Measurements from ENCODE around the gene PMPCB. TPM values are rescaled to one million over a fixed set of nuclear protein-coding genes. Genes with fewer than 3 reads are reported as not detected.

The PMPCB gene
- total RNA-seq (2013; cell fraction: nucleolus; rRNA removed): 83.0 and 83.6 TPM in 2 replicates
- total RNA-seq (2014; rRNA removed): 70.3 and 83.1 TPM in 2 replicates
- 91.0 and 93.3 TPM in 2 replicates for total RNA-seq (2014; rRNA removed; fragmentation: Illumina TruSeq; extraction: Trizol)
- 80.6 and 84.1 TPM in 2 replicates for total RNA-seq (2021)
- polyA plus RNA-seq (2011; ENCODE audit: low read depth): 90.3 TPM
- polyA plus RNA-seq (2011; rRNA removed): 136 and 199 TPM in 2 replicates
- 79.6 and 91.2 TPM in 2 replicates for polyA plus RNA-seq (2011; cell fraction: cytosol; rRNA removed)
- 96.2 and 103 TPM in 2 replicates for polyA plus RNA-seq (2011; cell fraction: nucleus; rRNA removed)
- 93.5 and 112 TPM in 2 replicates for polyA plus RNA-seq (2012)
- polyA plus RNA-seq (2014; fragmentation: Illumina TruSeq; extraction: Trizol): 101 and 140 TPM in 2 replicates
- 100 to 1,000 TPM; 150 to 163 TPM for polyA plus RNA-seq (2014; fragmentation: Nextera tagmentation; extraction: Ambion mirVana)
- 70.2 and 81.1 TPM in 2 replicates for polyA plus RNA-seq (2014; rRNA removed)
- polyA plus RNA-seq (2016; fragmentation: Nextera tagmentation; extraction: Ambion mirVana): 100 to 1,000 TPM; 103 to 105 TPM
- polyA minus RNA-seq (2011; rRNA and poly(A)+ RNA removed): 58.6 and 65.3 TPM in 2 replicates
- polyA minus RNA-seq (2011; cell fraction: cytosol; rRNA and poly(A)+ RNA removed): 18.6 and 28.2 TPM in 2 replicates
- polyA minus RNA-seq (2011; cell fraction: nucleus; rRNA and poly(A)+ RNA removed): 24.3 and 33.5 TPM in 2 replicates
- percentile 95 among the genes with signal in this experiment for Bru-seq, nascent RNA
- percentile 93 among the genes with signal in this experiment for BruChase-seq, experiment 1, labeled RNA remaining after a 6-hour chase
- percentile 89 among the genes with signal in this experiment for BruChase-seq, experiment 2, labeled RNA remaining after a 2-hour chase
- long read RNA-seq, experiment 1, transcript PMPCB-201 (13 exons, 2,472 nt): major isoform, 136 of 155 reads
- long read RNA-seq, experiment 1, partial matches to known transcripts: 7 of 155 reads
- long read RNA-seq, experiment 1, other reads (novel, unspliced or antisense): 8 of 155 reads
- long read RNA-seq, experiment 2, transcript PMPCB-202 (12 exons, 1,714 nt): minor isoform, 63 of 1,393 reads
- long read RNA-seq, experiment 2, transcript PMPCB-201 (13 exons, 2,472 nt): major isoform, 1,238 of 1,393 reads
- long read RNA-seq, experiment 2, partial matches to known transcripts: 25 of 1,393 reads
- long read RNA-seq, experiment 2, other reads (novel, unspliced or antisense): 66 of 1,393 reads

DNA sequence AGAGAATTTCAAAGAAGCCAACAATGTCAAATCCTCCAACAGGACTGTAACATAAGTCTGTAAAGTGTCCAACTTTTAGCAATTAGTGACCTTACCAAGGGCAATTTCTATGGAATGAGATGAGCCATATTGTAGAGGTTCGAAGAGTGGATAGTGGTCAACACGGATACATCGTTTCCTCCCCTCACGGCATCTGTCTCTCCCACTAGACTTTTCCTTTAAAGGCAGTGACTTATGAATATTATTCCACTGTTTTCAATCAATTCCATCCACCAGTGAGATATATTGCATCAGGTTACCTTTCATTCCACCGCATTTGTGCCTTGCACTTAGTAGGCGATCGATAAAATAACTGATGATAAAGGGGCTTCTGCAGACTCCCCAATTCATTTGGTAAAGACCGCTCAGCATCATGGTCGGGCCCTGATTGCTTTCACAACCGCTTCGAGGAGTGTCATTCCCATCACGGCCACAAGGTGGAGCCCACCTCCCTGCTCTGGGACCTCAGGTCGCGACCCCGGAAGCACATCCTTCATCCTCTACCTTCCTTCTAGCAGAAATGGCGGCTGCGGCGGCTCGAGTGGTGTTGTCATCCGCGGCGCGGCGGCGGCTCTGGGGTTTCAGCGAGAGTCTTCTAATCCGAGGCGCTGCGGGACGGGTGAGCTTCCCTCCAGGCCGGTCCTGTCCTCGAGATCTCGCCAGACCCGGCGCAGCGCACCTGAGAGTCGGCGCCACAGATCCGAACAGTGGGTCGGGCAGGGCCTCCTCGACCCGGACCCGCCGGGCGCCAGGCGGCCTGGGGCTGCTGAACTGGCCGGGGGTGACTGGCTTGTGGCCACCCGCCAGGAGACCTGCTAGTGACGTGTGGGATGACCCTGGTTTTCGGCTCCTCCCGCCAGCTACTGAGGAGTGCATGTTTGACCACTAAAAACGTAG lies at the start of gene PMPCB:
Gene PMPCB (plus strand): TSS at position 535 of the 936 bp plus-strand sequence. CDS start 25 bp downstream, at position 560.
- peak within 1 kb of the TSS; percentile 91 for H3K4me2 ChIP-seq (ENCODE audit: control insufficient read depth, insufficient read depth)
- TSS peak; percentile 70 for BruUV-seq (replicated peaks)
- H3K79me2 ChIP-seq (ENCODE audit: control insufficient read depth, insufficient read depth, low read length): peaks cover 28% of the 10 kb centered on the region
- H3K36me3 ChIP-seq (ENCODE audit: control insufficient read depth in 2 of 2, insufficient read depth in 2 of 2, low read length in 1 of 2): peaks cover 0 to 12% of the 10 kb centered on the region in 2 experiments; a peak in 2 of 4 replicates
- ChIA-PET SMC1A (ENCODE audit: uncharacterized antibody, unreplicated experiment) (interaction anchor here (0.6 to 4.5 kb wide), 6 partner anchors 18 to 281 kb away, joined by 3 to 28 read pairs (median 3); partner anchors contain the start of gene PSMC2), POLR2A (interaction anchor here (1.4 kb wide), 1 partner anchor 17 kb away, joined by 3 read pairs; no protein-coding TSS in a partner anchor), CTCF (interaction anchor here (0.8 to 6.1 kb wide), 8 partner anchors 16 to 112 kb away, joined by 3 to 39 read pairs (median 3); partner anchors contain the start of gene DNAJC2), RAD21 (ENCODE audit: unreplicated experiment) (interaction anchor here (1.5 to 2.6 kb wide), 2 partner anchors 20 to 109 kb away, joined by 5 to 14 read pairs; no protein-coding TSS in a partner anchor)
- intact Hi-C loops (cut with micrococcal nuclease; ENCODE audit: unreplicated experiment) (loop anchor here (1.0 kb wide), 2 partner anchors 47 to 110 kb away; partner anchors contain the start of gene DNAJC2), in situ Hi-C loops (cut with MboI) (loop anchor here (5.0 to 25.0 kb wide), 2 partner anchors 110 to 865 kb away; no protein-coding TSS in a partner anchor)
- H4K20me1 ChIP-seq (ENCODE audit: control insufficient read depth, insufficient read depth): no peaks in the 10 kb centered on the region
- H3K27me3 ChIP-seq (replicated peaks in 1 of 2; ENCODE audit: control insufficient read depth in 2 of 2, insufficient read depth in 2 of 2, low read length in 1 of 2): no peaks in the 10 kb centered on the region
- no peaks in the 10 kb centered on the region for H3K9me3 ChIP-seq (replicated peaks; ENCODE audit: control insufficient read depth, insufficient read depth, low read length)
- peak within 1 kb of the TSS; percentile 71 for H3K4me3 ChIP-seq
- peak within 1 kb of the TSS; percentile 76 for H3K27ac ChIP-seq (ENCODE audit: control insufficient read depth, insufficient read depth)
- H3K4me1 ChIP-seq (ENCODE audit: control insufficient read depth, insufficient read depth, low read length): peaks cover 3% of the 10 kb centered on the region; the same call in 1 of the 2 replicates
- H3K9ac ChIP-seq (ENCODE audit: control insufficient read depth, insufficient read depth, low read length): peak within 1 kb of the TSS; percentile 82
- ATAC-seq: peak; percentile 93
- 3% methylated on average over 52 of the region's 52 CpGs for WGBS (ENCODE audit: insufficient coverage, insufficient replicate concordance, low lambda C conversion rate, missing lambda C conversion rate)
- peak within 1 kb of the TSS; percentile 99 for H2AFZ ChIP-seq (ENCODE audit: control insufficient read depth, low read depth, low read length)
- peak; percentile 98 for FAIRE-seq
- peak; percentile 72 for DNase-seq (ENCODE audit: low read depth, low spot score)
- no peak for TF ChIP-seq ESRRA (IDR thresholded peaks at IDR 0.05; ENCODE audit: low read length)
- TF ChIP-seq, protein P1, sequence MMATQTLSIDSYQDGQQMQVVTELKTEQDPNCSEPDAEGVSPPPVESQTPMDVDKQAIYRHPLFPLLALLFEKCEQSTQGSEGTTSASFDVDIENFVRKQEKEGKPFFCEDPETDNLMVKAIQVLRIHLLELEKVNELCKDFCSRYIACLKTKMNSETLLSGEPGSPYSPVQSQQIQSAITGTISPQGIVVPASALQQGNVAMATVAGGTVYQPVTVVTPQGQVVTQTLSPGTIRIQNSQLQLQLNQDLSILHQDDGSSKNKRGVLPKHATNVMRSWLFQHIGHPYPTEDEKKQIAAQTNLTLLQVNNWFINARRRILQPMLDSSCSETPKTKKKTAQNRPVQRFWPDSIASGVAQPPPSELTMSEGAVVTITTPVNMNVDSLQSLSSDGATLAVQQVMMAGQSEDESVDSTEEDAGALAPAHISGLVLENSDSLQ (IDR thresholded peaks at IDR 0.05): peak; percentile 41
- no peak for TF ChIP-seq MEF2A (IDR thresholded peaks at IDR 0.05; ENCODE audit: insufficient read depth, low read depth, low read length)
- TF ChIP-seq, protein P2, sequence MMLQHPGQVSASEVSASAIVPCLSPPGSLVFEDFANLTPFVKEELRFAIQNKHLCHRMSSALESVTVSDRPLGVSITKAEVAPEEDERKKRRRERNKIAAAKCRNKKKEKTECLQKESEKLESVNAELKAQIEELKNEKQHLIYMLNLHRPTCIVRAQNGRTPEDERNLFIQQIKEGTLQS (IDR thresholded peaks at IDR 0.05; ENCODE audit: borderline replicate concordance, extremely low read depth, low read depth, low read length): no peak
- no peak for TF ChIP-seq HDAC2 (IDR thresholded peaks at IDR 0.05)
- no peak for TF ChIP-seq SUZ12 (IDR thresholded peaks at IDR 0.05; ENCODE audit: unreplicated experiment)
- TF ChIP-seq, protein P3, sequence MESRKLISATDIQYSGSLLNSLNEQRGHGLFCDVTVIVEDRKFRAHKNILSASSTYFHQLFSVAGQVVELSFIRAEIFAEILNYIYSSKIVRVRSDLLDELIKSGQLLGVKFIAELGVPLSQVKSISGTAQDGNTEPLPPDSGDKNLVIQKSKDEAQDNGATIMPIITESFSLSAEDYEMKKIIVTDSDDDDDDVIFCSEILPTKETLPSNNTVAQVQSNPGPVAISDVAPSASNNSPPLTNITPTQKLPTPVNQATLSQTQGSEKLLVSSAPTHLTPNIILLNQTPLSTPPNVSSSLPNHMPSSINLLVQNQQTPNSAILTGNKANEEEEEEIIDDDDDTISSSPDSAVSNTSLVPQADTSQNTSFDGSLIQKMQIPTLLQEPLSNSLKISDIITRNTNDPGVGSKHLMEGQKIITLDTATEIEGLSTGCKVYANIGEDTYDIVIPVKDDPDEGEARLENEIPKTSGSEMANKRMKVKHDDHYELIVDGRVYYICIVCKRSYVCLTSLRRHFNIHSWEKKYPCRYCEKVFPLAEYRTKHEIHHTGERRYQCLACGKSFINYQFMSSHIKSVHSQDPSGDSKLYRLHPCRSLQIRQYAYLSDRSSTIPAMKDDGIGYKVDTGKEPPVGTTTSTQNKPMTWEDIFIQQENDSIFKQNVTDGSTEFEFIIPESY (IDR thresholded peaks at IDR 0.05): no peak
- TF ChIP-seq BHLHE40 (IDR thresholded peaks at IDR 0.05; ENCODE audit: borderline replicate concordance in 1 of 2, low read depth in 2 of 2, low read length in 1 of 2): peak; percentile 39 to 46; a peak in 2 of 4 replicates
- TF ChIP-seq SMARCA5 (IDR thresholded peaks at IDR 0.05): peak; percentile 97
- TF ChIP-seq ZZZ3 (IDR thresholded peaks at IDR 0.05; ENCODE audit: control insufficient read depth, insufficient read length, low read depth): no peak

Data from GM12878 (cell line).